HepG2 (cell line): ENCODE measurements around the gene NCOA6. TPM values are rescaled to one million over a fixed set of nuclear protein-coding genes. Genes with fewer than 3 reads are reported as not detected.

Source experiments
- ADNP ChIP-seq: sonication (generic); formaldehyde crosslinking; IDR thresholded peaks from 2 replicates; pipeline ENCODE4 v1.4.0; 2020; ENCODE audit warnings: missing genetic modification reagents
- FOXM1 ChIP-seq: sonication (generic); formaldehyde crosslinking; IDR thresholded peaks from 2 replicates; pipeline ENCODE4 v1.5.0; 2020; ENCODE audit warnings: missing genetic modification reagents
- GLI4 ChIP-seq: sonication (generic); formaldehyde crosslinking; IDR thresholded peaks from 2 replicates; pipeline ENCODE4 v1.5.1; 2020; ENCODE audit warnings: missing genetic modification reagents, mild to moderate bottlenecking, moderate library complexity, borderline replicate concordance
- KLF6 ChIP-seq: IDR thresholded peaks from 2 replicates; pipeline ENCODE4 v1.8.0; 2016; ENCODE audit warnings: missing biosample characterization, missing genetic modification reagents
- NCOA2 ChIP-seq: sonication (generic); formaldehyde crosslinking; IDR thresholded peaks from 2 replicates; pipeline ENCODE4 v1.8.0; 2022; ENCODE audit warnings: inconsistent platforms
- NFATC3 ChIP-seq: sonication (generic); formaldehyde crosslinking; IDR thresholded peaks from 2 replicates; pipeline ENCODE4 v1.5.1; 2020; ENCODE audit warnings: mild to moderate bottlenecking, missing genetic modification reagents
- NFIB ChIP-seq: sonication (generic); formaldehyde crosslinking; IDR thresholded peaks from 2 replicates; pipeline ENCODE4 v1.9.0; 2021; ENCODE audit warnings: missing genetic modification reagents, mild to moderate bottlenecking, borderline replicate concordance
- NR2C2 ChIP-seq: sonication (generic); formaldehyde crosslinking; IDR thresholded peaks from 2 replicates; pipeline ENCODE4 v1.4.0; 2020; ENCODE audit warnings: missing genetic modification reagents, mild to moderate bottlenecking, moderate library complexity, borderline replicate concordance
- POGZ ChIP-seq: sonication (generic); formaldehyde crosslinking; IDR thresholded peaks from 2 replicates; pipeline ENCODE4 v1.4.0; 2020; ENCODE audit warnings: mild to moderate bottlenecking, missing genetic modification reagents
- POLR2G ChIP-seq: fragments of 200-400 bp; formaldehyde crosslinking; IDR thresholded peaks from 2 replicates; pipeline ENCODE4 v1.6.1; 2018; ENCODE audit warnings: mild to moderate bottlenecking, low read depth, low read length, moderate library complexity
- SALL1 ChIP-seq: sonication (generic); formaldehyde crosslinking; IDR thresholded peaks from 2 replicates; pipeline ENCODE4 v1.8.0; 2022; ENCODE audit warnings: mild to moderate bottlenecking, missing genetic modification reagents
- SRY ChIP-seq: sonication (generic); formaldehyde crosslinking; IDR thresholded peaks from 2 replicates; pipeline ENCODE4 v1.8.0; 2022; ENCODE audit warnings: mild to moderate bottlenecking, missing genetic modification reagents
- ZNF282 ChIP-seq: fragments of 450-650 bp; IDR thresholded peaks from 2 replicates; pipeline ENCODE4 v1.6.1; 2018; ENCODE audit not compliant: partially characterized antibody
- ZNF296 ChIP-seq: sonication (generic); formaldehyde crosslinking; conservative IDR thresholded peaks from 2 replicates; pipeline ENCODE4 v1.5.0; 2020; ENCODE audit warnings: mild to moderate bottlenecking, missing genetic modification reagents
- polyA plus RNA-seq, 8 experiments: library from polyadenylated mRNA; depleted of rRNA in 3 of 8; stranded (reverse) in 7 of 8; unstranded in 1 of 8; fragments of >200 nt; fragmentation: Illumina TruSeq in 4 of 8; extraction: Trizol in 4 of 8; gene quantifications; 2 replicates each; pipeline versions ENCODE4 v1.2.1 to v1.2.3, GENCODE V29; 2011 to 2016; ENCODE audit warnings: low read depth in 4 of 8, missing spikeins in 1 of 8, mixed read lengths in 1 of 8; ENCODE audit not compliant: insufficient read depth in 1 of 8
- total RNA-seq, 5 experiments: library from RNA; depleted of rRNA; stranded (reverse); fragments of >200 nt; fragmentation: Illumina TruSeq; extraction: Trizol; gene quantifications; 2 replicates each; pipeline ENCODE4 v1.2.3, GENCODE V29; 2016; ENCODE audit warnings: low read depth in 1 of 5
- TF ChIP-seq, protein P1 (sequence below): IDR thresholded peaks from 2 replicates; pipeline ENCODE4 v1.6.1; 2012; ENCODE audit warnings: inconsistent platforms
- TF ChIP-seq, protein P2 (sequence below): sonication (generic); formaldehyde crosslinking; IDR thresholded peaks from 2 replicates; pipeline ENCODE4 v1.4.0; 2020; ENCODE audit warnings: mild to moderate bottlenecking, missing genetic modification reagents
- TF ChIP-seq, protein P3 (sequence below): sonication (generic); formaldehyde crosslinking; IDR thresholded peaks from 2 replicates; pipeline ENCODE4 v1.4.0; 2020; ENCODE audit warnings: missing genetic modification reagents
- TF ChIP-seq, protein P4 (sequence below): sonication (generic); formaldehyde crosslinking; IDR thresholded peaks from one replicate; pipeline ENCODE4 v1.5.1; 2020; ENCODE audit warnings: mild to moderate bottlenecking, missing genetic modification reagents; ENCODE audit errors: not compliant biosample characterization

The NCOA6 gene
- total and polyA plus RNA-seq, 2 of the 13 experiments (the other 11 are each of a cell fraction or from before 2014, with no cell fraction given): 11.2 to 29.3 TPM

DNA sequence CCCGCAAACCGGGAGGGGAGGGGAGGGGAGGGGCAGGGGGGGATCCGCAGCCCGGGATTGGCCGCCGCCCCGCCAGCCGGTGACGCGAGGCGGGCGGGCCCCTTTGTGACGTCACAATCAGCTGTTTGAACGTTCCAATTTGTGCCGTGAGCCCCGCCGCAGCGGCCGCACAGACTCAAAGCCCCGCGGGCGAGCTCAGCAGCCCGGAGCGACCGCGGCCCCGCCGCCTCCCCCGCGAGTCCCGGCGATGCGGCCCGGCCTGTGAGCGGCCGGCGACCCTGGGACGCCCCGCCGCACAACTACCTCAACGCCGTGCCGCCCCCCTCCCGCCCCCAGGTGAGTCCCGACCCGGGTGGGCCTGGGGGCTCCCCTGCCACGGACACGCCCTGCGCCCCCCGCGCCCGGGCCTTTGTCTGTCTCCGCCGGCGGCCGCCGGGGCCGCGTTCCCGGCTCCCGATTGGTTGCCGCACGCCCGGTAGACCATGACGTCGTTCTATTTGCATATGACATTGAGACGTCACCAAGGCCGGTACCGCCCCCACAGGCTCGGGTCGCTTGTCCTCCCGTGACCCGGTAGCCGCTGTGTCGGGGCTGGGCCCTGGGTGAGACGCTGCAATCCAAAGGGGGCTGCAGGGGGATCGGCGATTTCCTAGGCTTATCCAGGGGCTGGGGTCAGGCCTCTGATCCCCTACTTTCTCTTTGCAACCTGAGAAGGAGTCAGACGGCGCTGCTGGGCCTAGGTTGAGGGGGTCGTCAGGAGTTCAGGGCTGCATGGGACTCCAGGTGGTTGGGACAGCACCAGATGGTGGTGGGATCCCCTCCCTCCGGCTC is 121.1 kb downstream of the NCOA6 start, which contains the start of gene TP53INP2 (continued):
- TF ChIP-seq POLR2G (peak; percentile 78), ADNP (CRISPR knock-in tag) (no peak), SRY (CRISPR knock-in tag) (peak; percentile 50; the same call in 1 of the 2 replicates), KLF6 (CRISPR knock-in tag) (0 out of 2 replicates have a peak, but pooled peaks have one; percentile 11), FOXM1 (CRISPR knock-in tag) (no peak), NFIB (CRISPR knock-in tag) (no peak), SALL1 (peak; percentile 81), GLI4 (CRISPR knock-in tag) (no peak), NR2C2 (peak; percentile 80), NCOA2 (peak; percentile 65), ZNF296 (CRISPR knock-in tag) (no peak), ZNF282 (no peak), NFATC3 (CRISPR knock-in tag) (peak; percentile 97), POGZ (CRISPR knock-in tag) (peak; percentile 52; the same call in 1 of the 2 replicates)
- TF ChIP-seq, protein P1, sequence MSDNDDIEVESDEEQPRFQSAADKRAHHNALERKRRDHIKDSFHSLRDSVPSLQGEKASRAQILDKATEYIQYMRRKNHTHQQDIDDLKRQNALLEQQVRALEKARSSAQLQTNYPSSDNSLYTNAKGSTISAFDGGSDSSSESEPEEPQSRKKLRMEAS: peak; percentile 45
- TF ChIP-seq, protein P2, sequence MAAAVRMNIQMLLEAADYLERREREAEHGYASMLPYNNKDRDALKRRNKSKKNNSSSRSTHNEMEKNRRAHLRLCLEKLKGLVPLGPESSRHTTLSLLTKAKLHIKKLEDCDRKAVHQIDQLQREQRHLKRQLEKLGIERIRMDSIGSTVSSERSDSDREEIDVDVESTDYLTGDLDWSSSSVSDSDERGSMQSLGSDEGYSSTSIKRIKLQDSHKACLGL (CRISPR knock-in tag): peak; percentile 61; the same call in 1 of the 2 replicates
- TF ChIP-seq, protein P3, sequence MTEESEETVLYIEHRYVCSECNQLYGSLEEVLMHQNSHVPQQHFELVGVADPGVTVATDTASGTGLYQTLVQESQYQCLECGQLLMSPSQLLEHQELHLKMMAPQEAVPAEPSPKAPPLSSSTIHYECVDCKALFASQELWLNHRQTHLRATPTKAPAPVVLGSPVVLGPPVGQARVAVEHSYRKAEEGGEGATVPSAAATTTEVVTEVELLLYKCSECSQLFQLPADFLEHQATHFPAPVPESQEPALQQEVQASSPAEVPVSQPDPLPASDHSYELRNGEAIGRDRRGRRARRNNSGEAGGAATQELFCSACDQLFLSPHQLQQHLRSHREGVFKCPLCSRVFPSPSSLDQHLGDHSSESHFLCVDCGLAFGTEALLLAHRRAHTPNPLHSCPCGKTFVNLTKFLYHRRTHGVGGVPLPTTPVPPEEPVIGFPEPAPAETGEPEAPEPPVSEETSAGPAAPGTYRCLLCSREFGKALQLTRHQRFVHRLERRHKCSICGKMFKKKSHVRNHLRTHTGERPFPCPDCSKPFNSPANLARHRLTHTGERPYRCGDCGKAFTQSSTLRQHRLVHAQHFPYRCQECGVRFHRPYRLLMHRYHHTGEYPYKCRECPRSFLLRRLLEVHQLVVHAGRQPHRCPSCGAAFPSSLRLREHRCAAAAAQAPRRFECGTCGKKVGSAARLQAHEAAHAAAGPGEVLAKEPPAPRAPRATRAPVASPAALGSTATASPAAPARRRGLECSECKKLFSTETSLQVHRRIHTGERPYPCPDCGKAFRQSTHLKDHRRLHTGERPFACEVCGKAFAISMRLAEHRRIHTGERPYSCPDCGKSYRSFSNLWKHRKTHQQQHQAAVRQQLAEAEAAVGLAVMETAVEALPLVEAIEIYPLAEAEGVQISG: peak; percentile 48
- TF ChIP-seq, protein P4, sequence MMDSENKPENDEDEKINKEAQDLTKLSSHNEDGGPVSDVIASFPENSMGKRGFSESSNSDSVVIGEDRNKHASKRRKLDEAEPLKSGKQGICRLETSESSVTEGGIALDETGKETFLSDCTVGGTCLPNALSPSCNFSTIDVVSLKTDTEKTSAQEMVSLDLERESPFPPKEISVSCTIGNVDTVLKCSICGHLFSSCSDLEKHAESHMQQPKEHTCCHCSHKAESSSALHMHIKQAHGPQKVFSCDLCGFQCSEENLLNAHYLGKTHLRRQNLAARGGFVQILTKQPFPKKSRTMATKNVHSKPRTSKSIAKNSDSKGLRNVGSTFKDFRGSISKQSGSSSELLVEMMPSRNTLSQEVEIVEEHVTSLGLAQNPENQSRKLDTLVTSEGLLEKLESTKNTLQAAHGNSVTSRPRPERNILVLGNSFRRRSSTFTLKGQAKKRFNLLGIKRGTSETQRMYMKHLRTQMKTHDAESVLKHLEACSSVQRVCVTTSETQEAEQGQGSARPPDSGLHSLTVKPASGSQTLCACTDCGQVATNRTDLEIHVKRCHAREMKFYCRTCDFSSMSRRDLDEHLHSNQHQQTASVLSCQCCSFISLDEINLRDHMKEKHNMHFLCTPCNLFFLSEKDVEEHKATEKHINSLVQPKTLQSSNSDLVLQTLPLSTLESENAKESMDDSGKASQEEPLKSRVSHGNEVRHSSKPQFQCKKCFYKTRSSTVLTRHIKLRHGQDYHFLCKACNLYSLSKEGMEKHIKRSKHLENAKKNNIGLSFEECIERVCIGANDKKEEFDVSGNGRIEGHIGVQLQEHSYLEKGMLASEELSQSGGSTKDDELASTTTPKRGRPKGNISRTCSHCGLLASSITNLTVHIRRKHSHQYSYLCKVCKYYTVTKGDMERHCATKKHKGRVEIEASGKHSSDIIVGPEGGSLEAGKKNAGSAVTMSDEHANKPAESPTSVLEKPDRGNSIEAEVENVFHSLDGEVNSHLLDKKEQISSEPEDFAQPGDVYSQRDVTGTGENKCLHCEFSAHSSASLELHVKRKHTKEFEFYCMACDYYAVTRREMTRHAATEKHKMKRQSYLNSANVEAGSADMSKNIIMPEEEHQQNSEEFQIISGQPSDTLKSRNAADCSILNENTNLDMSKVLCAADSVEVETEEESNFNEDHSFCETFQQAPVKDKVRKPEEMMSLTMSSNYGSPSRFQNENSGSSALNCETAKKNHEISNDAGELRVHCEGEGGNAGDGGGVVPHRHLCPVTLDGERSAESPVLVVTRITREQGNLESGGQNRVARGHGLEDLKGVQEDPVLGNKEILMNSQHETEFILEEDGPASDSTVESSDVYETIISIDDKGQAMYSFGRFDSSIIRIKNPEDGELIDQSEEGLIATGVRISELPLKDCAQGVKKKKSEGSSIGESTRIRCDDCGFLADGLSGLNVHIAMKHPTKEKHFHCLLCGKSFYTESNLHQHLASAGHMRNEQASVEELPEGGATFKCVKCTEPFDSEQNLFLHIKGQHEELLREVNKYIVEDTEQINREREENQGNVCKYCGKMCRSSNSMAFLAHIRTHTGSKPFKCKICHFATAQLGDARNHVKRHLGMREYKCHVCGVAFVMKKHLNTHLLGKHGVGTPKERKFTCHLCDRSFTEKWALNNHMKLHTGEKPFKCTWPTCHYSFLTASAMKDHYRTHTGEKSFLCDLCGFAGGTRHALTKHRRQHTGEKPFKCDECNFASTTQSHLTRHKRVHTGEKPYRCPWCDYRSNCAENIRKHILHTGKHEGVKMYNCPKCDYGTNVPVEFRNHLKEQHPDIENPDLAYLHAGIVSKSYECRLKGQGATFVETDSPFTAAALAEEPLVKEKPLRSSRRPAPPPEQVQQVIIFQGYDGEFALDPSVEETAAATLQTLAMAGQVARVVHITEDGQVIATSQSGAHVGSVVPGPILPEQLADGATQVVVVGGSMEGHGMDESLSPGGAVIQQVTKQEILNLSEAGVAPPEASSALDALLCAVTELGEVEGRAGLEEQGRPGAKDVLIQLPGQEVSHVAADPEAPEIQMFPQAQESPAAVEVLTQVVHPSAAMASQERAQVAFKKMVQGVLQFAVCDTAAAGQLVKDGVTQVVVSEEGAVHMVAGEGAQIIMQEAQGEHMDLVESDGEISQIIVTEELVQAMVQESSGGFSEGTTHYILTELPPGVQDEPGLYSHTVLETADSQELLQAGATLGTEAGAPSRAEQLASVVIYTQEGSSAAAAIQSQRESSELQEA (CRISPR knock-in tag): peak; percentile 93
